K562 treated with DMSO at 1 percent for 24 hours (cell line): ENCODE data around the gene PPM1M. TPM values are rescaled to one million over a fixed set of nuclear protein-coding genes. Genes with fewer than 3 reads are reported as not detected.

Source experiments
- total RNA-seq: library from RNA; unstranded; fragments of 300-600 nt; gene quantifications from 2 replicates; pipeline ENCODE4 v1.2.3, GENCODE V29; 2022; ENCODE audit warnings: low read depth; ENCODE audit not compliant: insufficient read depth

The PPM1M gene, protein sequence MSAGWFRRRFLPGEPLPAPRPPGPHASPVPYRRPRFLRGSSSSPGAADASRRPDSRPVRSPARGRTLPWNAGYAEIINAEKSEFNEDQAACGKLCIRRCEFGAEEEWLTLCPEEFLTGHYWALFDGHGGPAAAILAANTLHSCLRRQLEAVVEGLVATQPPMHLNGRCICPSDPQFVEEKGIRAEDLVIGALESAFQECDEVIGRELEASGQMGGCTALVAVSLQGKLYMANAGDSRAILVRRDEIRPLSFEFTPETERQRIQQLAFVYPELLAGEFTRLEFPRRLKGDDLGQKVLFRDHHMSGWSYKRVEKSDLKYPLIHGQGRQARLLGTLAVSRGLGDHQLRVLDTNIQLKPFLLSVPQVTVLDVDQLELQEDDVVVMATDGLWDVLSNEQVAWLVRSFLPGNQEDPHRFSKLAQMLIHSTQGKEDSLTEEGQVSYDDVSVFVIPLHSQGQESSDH
- 17.5 and 19.8 TPM in 2 replicates for total RNA-seq

DNA sequence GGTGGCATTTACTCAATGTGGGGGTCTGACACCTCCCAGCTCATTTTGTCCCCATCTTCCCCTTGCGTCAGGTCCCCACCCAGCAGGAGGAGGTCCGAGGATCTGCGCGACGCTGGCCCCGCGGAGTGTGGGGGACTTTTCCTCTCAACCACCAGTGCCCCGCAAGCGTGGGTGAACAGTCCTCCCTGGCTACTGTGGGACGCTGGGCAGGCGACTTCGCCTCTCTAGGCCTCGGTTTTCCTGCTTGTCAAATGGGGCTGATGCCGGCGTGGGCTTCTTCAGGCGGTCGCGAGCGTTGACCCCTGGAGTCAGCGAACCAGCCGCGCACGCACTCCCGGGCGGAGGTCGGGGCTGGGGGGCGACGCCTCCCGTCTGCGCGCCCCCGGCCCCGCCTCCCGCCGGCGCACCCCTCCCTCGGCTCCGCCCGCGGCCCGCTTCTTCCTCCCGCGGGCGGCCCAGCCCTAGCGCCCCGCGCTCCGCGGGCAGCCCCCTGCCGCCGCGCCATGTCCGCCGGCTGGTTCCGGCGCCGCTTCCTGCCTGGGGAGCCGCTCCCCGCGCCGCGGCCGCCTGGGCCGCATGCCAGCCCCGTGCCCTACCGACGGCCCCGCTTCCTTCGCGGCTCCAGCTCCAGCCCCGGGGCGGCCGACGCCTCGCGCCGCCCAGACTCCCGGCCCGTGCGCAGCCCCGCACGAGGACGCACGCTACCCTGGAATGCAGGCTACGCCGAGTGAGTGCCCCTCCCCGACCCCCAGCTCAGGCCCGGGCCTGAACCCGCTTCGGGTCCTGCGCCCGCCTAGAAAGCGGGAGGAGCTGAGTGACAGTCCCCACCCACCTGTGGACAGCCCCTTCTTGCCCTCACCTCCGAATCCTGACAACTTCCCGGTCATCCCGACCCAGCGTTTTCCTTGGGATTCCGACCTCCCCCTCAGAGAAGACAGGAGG lies at the start of gene PPM1M:
PPM1M (plus strand) TSS at position 438 of the 942 bp plus-strand sequence; CDS start at position 504, 66 bp downstream.

DNA sequence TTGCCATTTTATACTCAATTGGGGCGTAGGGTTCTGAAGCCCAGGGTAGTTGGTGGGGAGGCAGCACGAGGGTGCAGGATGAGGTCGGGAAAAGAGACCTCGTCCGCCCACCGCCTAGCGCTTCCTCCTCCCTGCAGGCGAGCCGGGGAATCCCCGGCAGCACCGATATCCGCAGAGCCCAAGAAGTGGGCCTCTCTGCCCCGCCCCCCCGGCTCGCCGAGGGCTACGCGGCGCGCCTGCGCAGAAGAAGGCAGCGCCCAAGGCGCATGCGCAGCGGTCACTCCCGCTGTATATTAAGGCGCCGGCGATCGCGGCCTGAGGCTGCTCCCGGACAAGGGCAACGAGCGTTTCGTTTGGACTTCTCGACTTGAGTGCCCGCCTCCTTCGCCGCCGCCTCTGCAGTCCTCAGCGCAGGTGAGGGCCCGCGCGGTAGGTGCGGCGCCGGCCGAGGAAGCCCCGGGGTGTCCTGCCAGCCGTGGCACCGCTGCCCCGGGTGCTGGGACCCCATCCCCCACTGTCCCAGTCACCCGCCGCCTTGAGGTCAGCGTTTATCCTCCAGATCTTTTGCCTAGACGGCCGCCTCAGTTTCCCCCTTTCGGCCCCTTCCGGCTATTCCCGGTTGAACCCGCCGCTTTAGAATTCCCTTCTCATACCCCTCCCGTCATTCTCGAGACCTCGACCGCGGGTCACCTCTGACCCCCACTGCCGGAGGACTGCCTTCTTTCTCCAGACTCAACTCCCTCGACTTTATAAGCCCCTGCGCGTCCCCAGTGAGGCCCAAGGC lies 47.5 kb upstream of the PPM1M start, which contains the start of gene ALAS1:
ALAS1 (plus strand) TSS at position 319 of the 784 bp plus-strand sequence. CDS start 1,082 bp downstream, outside the sequence.

DNA sequence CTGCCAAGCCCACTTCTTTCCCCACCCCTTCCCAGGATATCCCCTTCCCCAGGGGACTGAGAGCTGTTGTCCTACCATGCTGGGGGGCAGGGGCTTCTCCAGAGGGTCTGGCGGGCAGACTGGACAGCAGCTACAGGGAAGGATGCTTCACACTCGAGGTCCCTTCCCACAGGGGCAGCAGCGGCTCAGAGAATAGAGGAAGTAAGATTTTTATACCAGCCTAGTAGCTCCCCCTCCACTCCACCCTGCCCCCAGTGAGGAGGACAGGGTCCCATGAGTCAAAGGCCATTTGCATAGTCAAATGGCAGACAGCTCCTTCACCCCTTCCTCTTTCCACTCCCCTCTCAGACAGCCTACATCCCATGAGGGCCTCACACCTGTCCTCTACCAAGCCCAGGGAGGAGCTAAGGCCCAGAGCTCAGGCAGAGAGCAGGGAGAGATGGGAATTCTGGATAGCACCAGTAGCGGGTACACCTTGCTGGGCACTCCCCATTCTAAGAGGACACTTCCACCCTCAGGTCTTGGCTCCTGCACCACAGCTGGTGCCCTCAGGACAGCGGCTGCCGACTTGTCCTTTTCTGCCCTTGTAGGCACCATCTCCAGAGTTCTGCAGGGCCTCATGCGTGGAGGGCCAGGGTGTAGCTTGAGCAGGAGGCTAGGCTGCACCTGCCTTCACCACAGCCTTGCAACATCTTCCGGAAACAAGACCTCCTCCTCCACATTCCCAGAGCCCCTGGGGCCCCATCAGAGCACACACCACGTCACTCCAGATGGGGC lies 19.9 kb upstream of the PPM1M start, which contains the start of gene TLR9:
TLR9 (minus strand) TSS at position 194 of the 777 bp plus-strand sequence; CDS start at position 78, 116 bp downstream.

DNA sequence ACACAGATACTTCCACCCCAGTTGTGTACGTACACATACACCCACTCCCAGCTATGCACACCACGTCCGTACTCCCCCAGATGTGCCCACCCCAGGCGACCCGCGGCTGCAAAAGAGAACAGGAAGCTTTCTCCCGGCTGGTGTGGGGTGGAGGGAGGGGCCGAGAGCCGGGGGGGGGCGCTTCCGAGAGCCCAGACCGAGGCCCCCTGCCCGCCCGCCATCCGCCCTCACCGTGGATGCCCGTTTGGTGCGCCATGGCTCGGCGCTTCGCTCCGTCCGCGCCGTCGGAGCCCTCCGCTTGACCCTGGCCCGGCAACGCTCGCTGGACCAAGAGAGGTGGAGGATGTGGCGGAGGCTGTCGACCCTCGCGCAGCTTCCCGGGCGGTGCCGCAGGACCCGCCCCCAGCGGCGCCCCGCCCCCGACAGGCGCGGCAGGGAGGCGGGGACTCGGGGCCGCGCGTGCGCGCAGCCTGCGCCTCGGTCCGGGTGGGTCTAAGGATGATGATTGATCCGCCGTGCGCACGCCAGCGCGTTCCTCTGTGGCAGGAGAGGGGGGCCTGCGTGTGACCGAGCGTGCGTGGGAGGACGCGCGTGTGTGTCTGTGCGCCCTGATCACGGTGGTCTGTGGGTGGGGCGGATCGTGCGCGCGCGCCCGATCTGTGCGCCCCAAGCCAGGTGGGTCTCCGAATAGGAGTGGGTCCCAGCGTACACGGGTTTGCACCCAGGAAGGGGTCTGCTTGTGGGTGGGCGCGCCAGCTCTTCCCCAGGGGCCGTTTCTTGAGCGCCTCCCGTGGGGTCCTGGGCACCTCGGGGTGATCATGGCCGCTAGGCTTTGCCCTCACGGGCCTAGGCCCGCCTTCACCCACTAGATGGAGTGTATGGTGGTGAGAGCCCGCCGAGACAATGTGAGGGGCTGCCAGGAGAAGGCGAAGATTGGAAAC lies 6.5 kb upstream of the PPM1M start, which contains the start of gene TWF2:
TWF2 (minus strand) TSS at position 398 of the 941 bp plus-strand sequence; CDS start at position 256, 142 bp downstream.

DNA sequence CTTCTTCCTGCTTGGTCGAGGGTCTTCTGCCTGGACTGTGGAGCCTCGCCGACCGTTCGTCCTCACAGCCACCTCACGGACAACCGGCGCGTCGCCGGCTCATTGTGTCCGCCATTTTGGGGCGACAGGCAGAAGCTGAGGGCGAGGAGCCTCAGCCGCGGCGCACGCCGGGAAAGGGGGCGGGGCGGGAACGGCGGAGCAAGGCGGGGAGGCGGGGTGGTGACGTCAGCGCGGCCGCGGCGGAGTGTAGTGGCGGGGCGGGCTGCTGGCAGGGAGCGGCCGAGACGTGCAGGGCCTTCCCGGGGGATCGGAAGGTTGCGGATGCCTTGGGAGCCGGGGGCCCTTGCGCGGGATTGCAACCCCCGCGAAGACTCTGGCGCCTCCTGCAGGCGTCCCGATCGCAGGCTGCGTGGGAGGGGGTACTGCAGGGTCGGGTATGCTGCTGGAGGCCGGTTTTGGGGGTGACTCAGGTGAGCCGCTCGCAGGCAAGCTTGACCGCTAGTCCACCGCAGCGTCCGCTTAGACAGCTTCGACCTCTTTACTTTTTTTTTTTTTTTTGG lies 33.0 kb downstream of the PPM1M start, which contains the start of gene WDR82:
WDR82 (minus strand) TSS at position 140 of the 560 bp plus-strand sequence. CDS start 288 bp downstream, outside the sequence.

Other genes starting within 250 kb of the PPM1M start
- gene RPL29, start 249.9 kb upstream of the PPM1M start, total RNA-seq: 2,372 and 2,568 TPM in 2 replicates
- 8.3 and 9.0 TPM in 2 replicates for gene DUSP7, start 189.2 kb upstream of the PPM1M start, total RNA-seq
- gene POC1A, start 91.3 kb upstream of the PPM1M start, total RNA-seq: 29.6 and 34.3 TPM in 2 replicates
- 51.2 and 56.3 TPM in 2 replicates for gene ALAS1, start 47.6 kb upstream of the PPM1M start, total RNA-seq
- gene TLR9, start 20.1 kb upstream of the PPM1M start, total RNA-seq: 0.14 TPM in 1 of 2 replicates, not detected in the other
- 179 and 188 TPM in 2 replicates for gene TWF2, start 6.6 kb upstream of the PPM1M start, total RNA-seq
- gene WDR82, start 32.9 kb downstream of the PPM1M start, total RNA-seq: 27.6 and 31.4 TPM in 2 replicates
- 3.7 and 4.9 TPM in 2 replicates for gene GLYCTK, start 42.1 kb downstream of the PPM1M start, total RNA-seq
- 0.88 and 1.4 TPM in 2 replicates for gene DNAH1, start 70.6 kb downstream of the PPM1M start, total RNA-seq
- 65.8 and 72.0 TPM in 2 replicates for gene BAP1, start 164.2 kb downstream of the PPM1M start, total RNA-seq
- gene PHF7, start 164.9 kb downstream of the PPM1M start, total RNA-seq: 19.6 and 22.2 TPM in 2 replicates
- gene SEMA3G, start 199.3 kb downstream of the PPM1M start, total RNA-seq: 0.13 TPM in 1 of 2 replicates, not detected in the other
- gene TNNC1, start 208.3 kb downstream of the PPM1M start, total RNA-seq: not detected in 2 replicates
- gene NISCH, start 209.8 kb downstream of the PPM1M start, total RNA-seq: 44.8 and 46.3 TPM in 2 replicates
- 0.24 and 0.46 TPM in 2 replicates for gene STAB1, start 249.6 kb downstream of the PPM1M start, total RNA-seq